Measurements from ENCODE around the gene ETV6.

ETV6 gene

GRCh38 chr12:11732715-11733114 is 83.2 kb downstream of the ETV6 start:
- no peak for DNase-seq (ENCODE audit: extremely low read depth in 1 of 2, low read depth in 1 of 2)

GRCh38 chr12:11734580-11735180 is 85.2 kb downstream of the ETV6 start:
- DNase-seq (ENCODE audit: extremely low read depth in 1 of 2, low read depth in 1 of 2): no peak

GRCh38 chr12:11738450-11738849 is 89.0 kb downstream of the ETV6 start:
- DNase-seq (ENCODE audit: extremely low read depth in 1 of 2, low read depth in 1 of 2): no peak

GRCh38 chr12:11739980-11740577 is 90.6 kb downstream of the ETV6 start:
- no peak for DNase-seq (ENCODE audit: extremely low read depth in 1 of 2, low read depth in 1 of 2)

GRCh38 chr12:11741434-11742092 is 92.1 kb downstream of the ETV6 start:
- no peak for DNase-seq (ENCODE audit: extremely low read depth in 1 of 2, low read depth in 1 of 2)

- no peak for DNase-seq (ENCODE audit: extremely low read depth in 1 of 2, low read depth in 1 of 2)
Observed at GRCh38 chr12:11743423-11744409, 94.2 kb downstream of the ETV6 start.

GRCh38 chr12:11744410-11744801 is 94.9 kb downstream of the ETV6 start:
- DNase-seq (ENCODE audit: extremely low read depth in 1 of 2, low read depth in 1 of 2): no peak

- DNase-seq (ENCODE audit: extremely low read depth in 1 of 2, low read depth in 1 of 2): no peak
Observed at GRCh38 chr12:11745113-11745512, 95.6 kb downstream of the ETV6 start.

GRCh38 chr12:11746024-11746771 is 96.7 kb downstream of the ETV6 start:
- no peak for DNase-seq (ENCODE audit: extremely low read depth in 1 of 2, low read depth in 1 of 2)

- no peak for DNase-seq (ENCODE audit: extremely low read depth in 1 of 2, low read depth in 1 of 2)
Observed at GRCh38 chr12:11746940-11747716, 97.7 kb downstream of the ETV6 start.

- no peak for DNase-seq (ENCODE audit: extremely low read depth in 1 of 2, low read depth in 1 of 2)
Observed at GRCh38 chr12:11747969-11748368, 98.5 kb downstream of the ETV6 start.

- no peak for DNase-seq (ENCODE audit: extremely low read depth in 1 of 2, low read depth in 1 of 2)
Observed at GRCh38 chr12:11748903-11749302, 99.4 kb downstream of the ETV6 start.

GRCh38 chr12:11749943-11750690 is 100.6 kb downstream of the ETV6 start:
- no peak for DNase-seq (ENCODE audit: extremely low read depth in 1 of 2, low read depth in 1 of 2)

- DNase-seq (ENCODE audit: extremely low read depth in 1 of 2, low read depth in 1 of 2): no peak
Observed at GRCh38 chr12:11752403-11753149, 103.1 kb downstream of the ETV6 start.

GRCh38 chr12:11753150-11753499 is 103.7 kb downstream of the ETV6 start:
- DNase-seq (ENCODE audit: extremely low read depth in 1 of 2, low read depth in 1 of 2): no peak

- DNase-seq (ENCODE audit: extremely low read depth in 1 of 2, low read depth in 1 of 2): no peak
Observed at GRCh38 chr12:11753826-11754225, 104.4 kb downstream of the ETV6 start.

- DNase-seq (ENCODE audit: extremely low read depth in 1 of 2, low read depth in 1 of 2): no peak
Observed at GRCh38 chr12:11754256-11754655, 104.8 kb downstream of the ETV6 start.

GRCh38 chr12:11755302-11755930 is 105.9 kb downstream of the ETV6 start:
- DNase-seq (ENCODE audit: extremely low read depth in 1 of 2, low read depth in 1 of 2): no peak
